ENCODE measurements around the gene TNK2.
"Not testable (repeated sequence)": the region's sequence is repeated elsewhere in the genome, so short reads cannot be mapped to it uniquely, and the experiment has no call there.

TNK2 gene

GRCh38 chr3:195820186-195820585 lies 88.2 kb downstream of the TNK2 start:
- Histone ChIP-seq H3K4me3 (ENCODE audit: insufficient read depth, low read depth, low read length) (no peak overlapping the region), H3K36me3 (ENCODE audit: control insufficient read depth, insufficient read depth, low read length) (no peaks in the 10 kb centered on the region)
- 92% methylated on average over 8 of the region's 8 CpGs for WGBS, 2 experiments

GRCh38 chr3:195818301-195818700 lies 90.0 kb downstream of the TNK2 start:
- Histone ChIP-seq H3K36me3 (ENCODE audit: control insufficient read depth, insufficient read depth, low read length) (no peaks in the 10 kb centered on the region), H3K4me3 (ENCODE audit: insufficient read depth, low read depth, low read length) (no peak overlapping the region), H3K4me1 (ENCODE audit: control insufficient read depth, insufficient read depth, low read length) (no peaks in the 10 kb centered on the region), H3K9me3 (ENCODE audit: control insufficient read depth, low read length) (no peaks in the 10 kb centered on the region), H3K27me3 (ENCODE audit: control insufficient read depth, insufficient read depth, low read length, poor library complexity, severe bottlenecking) (peaks cover 3% of the 10 kb centered on the region), H3K27ac (ENCODE audit: insufficient read depth, low read depth, low read length, poor library complexity, severe bottlenecking) (no peak overlapping the region)
- 94 to 96% methylated on average over 21 of the region's 21 CpGs for WGBS, 2 experiments

More at GRCh38 chr3:195820186-195820585, 88.2 kb downstream of the TNK2 start:
- Histone ChIP-seq H3K27ac (ENCODE audit: insufficient read depth, low read depth, low read length, poor library complexity, severe bottlenecking) (no peak overlapping the region), H3K9me3 (ENCODE audit: control insufficient read depth, low read length) (no peaks in the 10 kb centered on the region), H3K4me1 (ENCODE audit: control insufficient read depth, insufficient read depth, low read length) (no peaks in the 10 kb centered on the region), H3K27me3 (ENCODE audit: control insufficient read depth, insufficient read depth, low read length, poor library complexity, severe bottlenecking) (no peaks in the 10 kb centered on the region)

GRCh38 chr3:195817578-195818135 lies 90.7 kb downstream of the TNK2 start:
- WGBS, 2 experiments = 92 to 94% methylated on average over 17 of the region's 17 CpGs
- H3K27me3 ChIP-seq (ENCODE audit: control insufficient read depth, insufficient read depth, low read length, poor library complexity, severe bottlenecking) = peaks cover 3% of the 10 kb centered on the region

GRCh38 chr3:195816276-195816913 lies 92.0 kb downstream of the TNK2 start:
- not testable (repeated sequence) for H3K27me3 ChIP-seq (ENCODE audit: control insufficient read depth, insufficient read depth, low read length, poor library complexity, severe bottlenecking); H3K4me3 ChIP-seq (ENCODE audit: insufficient read depth, low read depth, low read length); H3K27ac ChIP-seq (ENCODE audit: insufficient read depth, low read depth, low read length, poor library complexity, severe bottlenecking); H3K9me3 ChIP-seq (ENCODE audit: control insufficient read depth, low read length); H3K36me3 ChIP-seq (ENCODE audit: control insufficient read depth, insufficient read depth, low read length); H3K4me1 ChIP-seq (ENCODE audit: control insufficient read depth, insufficient read depth, low read length)
- WGBS, 2 experiments = 88 to 93% methylated on average over 22 to 23 of the region's 23 CpGs

More at GRCh38 chr3:195817578-195818135, 90.7 kb downstream of the TNK2 start:
- no peak overlapping the region for H3K27ac ChIP-seq (ENCODE audit: insufficient read depth, low read depth, low read length, poor library complexity, severe bottlenecking)
- H3K36me3 ChIP-seq (ENCODE audit: control insufficient read depth, insufficient read depth, low read length) = no peaks in the 10 kb centered on the region
- H3K4me3 ChIP-seq (ENCODE audit: insufficient read depth, low read depth, low read length) = no peak overlapping the region
- no peaks in the 10 kb centered on the region for H3K9me3 ChIP-seq (ENCODE audit: control insufficient read depth, low read length)
- H3K4me1 ChIP-seq (ENCODE audit: control insufficient read depth, insufficient read depth, low read length) = no peaks in the 10 kb centered on the region

- Histone ChIP-seq H3K27me3 (ENCODE audit: control insufficient read depth, insufficient read depth, low read length, poor library complexity, severe bottlenecking) (peaks cover 3% of the 10 kb centered on the region), H3K27ac (ENCODE audit: insufficient read depth, low read depth, low read length, poor library complexity, severe bottlenecking) (no peak overlapping the region), H3K4me3 (ENCODE audit: insufficient read depth, low read depth, low read length) (no peak overlapping the region), H3K9me3 (ENCODE audit: control insufficient read depth, low read length) (no peaks in the 10 kb centered on the region), H3K36me3 (ENCODE audit: control insufficient read depth, insufficient read depth, low read length) (no peaks in the 10 kb centered on the region), H3K4me1 (ENCODE audit: control insufficient read depth, insufficient read depth, low read length) (peaks cover 7% of the 10 kb centered on the region)
- WGBS, 2 experiments = 90 to 91% methylated on average over 18 of the region's 18 CpGs
Observed at GRCh38 chr3:195815169-195815771, 93.1 kb downstream of the TNK2 start.

- 92% methylated on average over 24 of the region's 24 CpGs for WGBS, 2 experiments
- Histone ChIP-seq H3K27me3 (ENCODE audit: control insufficient read depth, insufficient read depth, low read length, poor library complexity, severe bottlenecking) (peaks cover 3% of the 10 kb centered on the region), H3K9me3 (ENCODE audit: control insufficient read depth, low read length) (no peaks in the 10 kb centered on the region), H3K36me3 (ENCODE audit: control insufficient read depth, insufficient read depth, low read length) (no peaks in the 10 kb centered on the region), H3K4me3 (ENCODE audit: insufficient read depth, low read depth, low read length) (no peak overlapping the region), H3K27ac (ENCODE audit: insufficient read depth, low read depth, low read length, poor library complexity, severe bottlenecking) (no peak overlapping the region), H3K4me1 (ENCODE audit: control insufficient read depth, insufficient read depth, low read length) (peaks cover 11% of the 10 kb centered on the region)
Observed at GRCh38 chr3:195813916-195814640, 94.3 kb downstream of the TNK2 start.
